ENCODE results near the gene LINGO4.

The LINGO4 gene

DNA sequence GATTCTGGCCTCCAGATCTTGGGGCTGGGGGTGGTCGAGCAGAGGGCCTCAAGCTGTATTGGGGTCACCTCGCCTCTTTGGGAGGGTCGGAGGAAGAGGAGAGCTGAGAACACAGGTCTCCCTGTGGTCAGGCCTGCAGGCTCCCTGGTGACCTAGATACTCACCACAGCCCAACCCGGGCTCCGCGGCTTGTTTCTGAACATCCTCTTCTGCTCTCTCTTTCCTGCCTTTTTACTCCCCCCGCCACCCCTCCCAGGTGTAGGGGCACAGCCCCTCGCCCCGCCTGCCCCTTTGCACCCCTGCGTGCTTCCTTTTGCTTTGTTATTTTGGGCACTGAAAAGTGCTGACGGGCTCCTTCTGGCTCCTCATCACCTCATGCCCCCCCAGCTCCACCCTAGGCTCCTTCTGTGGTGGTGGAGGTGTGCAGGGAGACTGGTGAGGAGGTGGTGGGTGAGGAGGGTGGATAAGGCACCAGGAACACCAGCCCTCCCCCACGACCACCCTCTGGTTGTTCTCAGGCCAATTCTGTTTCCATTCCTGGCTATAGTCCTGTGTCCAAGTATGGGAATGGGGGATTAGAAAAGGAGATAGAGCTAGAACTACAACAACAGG lies 10.6 kb upstream of the LINGO4 start:
- in situ Hi-C loops (cut with HindIII; ENCODE audit: low sequenced_read_pairs) = no loop called here

- in situ Hi-C loops (cut with HindIII; ENCODE audit: low sequenced_read_pairs) = no loop called here
Measured at GRCh38 chr1:151814971-151815545, 9.8 kb upstream of the LINGO4 start.

- in situ Hi-C loops (cut with HindIII; ENCODE audit: low sequenced_read_pairs) = no loop called here
Measured at GRCh38 chr1:151814426-151814825, 9.2 kb upstream of the LINGO4 start.

DNA sequence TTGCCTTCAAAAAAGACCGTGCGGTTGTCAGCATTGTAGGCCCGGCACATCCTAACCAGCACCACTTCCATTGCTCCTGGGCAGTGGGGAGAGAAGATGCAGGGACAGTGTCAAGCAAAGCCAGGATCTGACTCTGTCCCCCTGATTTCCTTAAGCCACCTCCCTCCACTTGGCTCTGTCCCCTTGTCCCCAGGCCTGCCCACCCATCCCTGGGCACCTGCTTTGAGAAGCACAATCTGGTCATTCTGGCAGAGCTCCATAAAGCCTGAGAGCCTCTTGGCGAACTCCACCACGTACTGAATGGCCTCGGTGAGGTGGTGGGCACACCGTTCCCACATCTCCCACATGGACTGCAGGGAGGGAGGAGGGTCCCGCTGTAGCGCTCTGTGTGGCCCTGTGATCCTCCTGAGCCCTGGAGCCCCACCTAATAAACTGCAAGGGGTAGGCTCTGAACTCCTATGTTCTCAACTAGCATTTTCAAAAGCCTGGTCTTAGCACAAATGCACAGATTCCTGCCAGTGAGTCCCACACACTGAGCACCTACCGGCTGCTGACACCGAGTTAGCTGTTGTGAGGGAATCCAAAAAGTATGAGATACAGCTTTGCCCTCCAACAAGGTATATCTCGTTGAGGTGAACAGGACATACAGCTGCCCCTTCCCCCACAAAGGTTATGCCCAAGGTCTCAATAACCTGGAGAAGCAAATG lies 8.2 kb upstream of the LINGO4 start:
- in situ Hi-C loops (cut with HindIII; ENCODE audit: low sequenced_read_pairs) = no loop called here

- in situ Hi-C loops (cut with HindIII; ENCODE audit: low sequenced_read_pairs) = no loop called here
Measured at GRCh38 chr1:151811181-151811580, 6.0 kb upstream of the LINGO4 start.

GRCh38 chr1:151809985-151810556 lies 4.9 kb upstream of the LINGO4 start:
- in situ Hi-C loops (cut with HindIII; ENCODE audit: low sequenced_read_pairs) = no loop called here

GRCh38 chr1:151809290-151809984 lies 4.2 kb upstream of the LINGO4 start:
- in situ Hi-C loops (cut with HindIII; ENCODE audit: low sequenced_read_pairs) = no loop called here

GRCh38 chr1:151807766-151808165 lies 2.5 kb upstream of the LINGO4 start:
- in situ Hi-C loops (cut with HindIII; ENCODE audit: low sequenced_read_pairs) = no loop called here

GRCh38 chr1:151807131-151807530 lies 1.9 kb upstream of the LINGO4 start:
- in situ Hi-C loops (cut with HindIII; ENCODE audit: low sequenced_read_pairs) = no loop called here

DNA sequence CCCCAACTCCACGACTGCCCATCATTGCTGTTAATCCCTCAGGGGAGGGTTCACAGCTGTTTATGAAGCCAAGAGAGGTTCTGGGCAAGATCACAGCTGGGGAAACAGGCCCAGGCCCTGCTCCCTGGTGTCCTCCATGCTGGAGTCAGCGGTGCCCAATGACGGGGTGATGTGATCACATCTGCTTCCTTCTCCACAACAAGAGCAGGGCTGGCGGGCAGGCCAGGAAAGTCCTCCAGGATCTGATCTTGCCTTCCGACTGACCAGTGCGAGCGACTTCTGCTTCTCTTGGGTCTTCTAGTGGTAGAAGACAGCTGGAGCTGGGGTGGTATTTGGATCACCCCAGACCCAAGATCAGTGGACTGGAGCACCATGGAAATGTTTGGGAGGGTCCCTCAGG lies 951 bp upstream of the LINGO4 start:
- in situ Hi-C loops (cut with HindIII; ENCODE audit: low sequenced_read_pairs) = no loop called here

- in situ Hi-C loops (cut with HindIII; ENCODE audit: low sequenced_read_pairs) = no loop called here
Measured at GRCh38 chr1:151803915-151804314, 1.3 kb downstream of the LINGO4 start.

GRCh38 chr1:151803164-151803563 lies 2.1 kb downstream of the LINGO4 start:
- in situ Hi-C loops (cut with HindIII; ENCODE audit: low sequenced_read_pairs) = no loop called here

GRCh38 chr1:151802372-151802771 lies 2.8 kb downstream of the LINGO4 start:
- in situ Hi-C loops (cut with HindIII; ENCODE audit: low sequenced_read_pairs) = no loop called here

DNA sequence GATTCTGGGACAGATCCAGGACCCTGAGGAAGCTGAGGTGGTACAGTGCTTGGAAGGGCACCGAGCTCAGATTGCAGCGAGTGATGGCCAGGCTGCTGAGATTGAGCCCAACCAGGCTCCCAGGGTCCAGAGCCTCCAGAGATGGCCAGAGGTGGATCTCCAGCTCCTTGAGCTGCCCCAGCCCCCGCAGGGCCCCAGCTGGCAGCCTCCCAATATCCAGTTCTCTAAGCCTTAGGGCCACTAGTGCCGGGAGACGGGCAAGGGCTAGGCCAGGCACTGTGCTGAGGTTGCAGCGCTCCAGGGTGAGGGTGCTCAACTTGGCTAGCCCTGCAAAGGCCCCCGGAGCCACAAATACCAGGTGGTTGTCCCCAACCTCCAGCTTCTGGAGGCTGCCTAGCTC lies 3.4 kb downstream of the LINGO4 start:
- in situ Hi-C loops (cut with HindIII; ENCODE audit: low sequenced_read_pairs) = no loop called here

DNA sequence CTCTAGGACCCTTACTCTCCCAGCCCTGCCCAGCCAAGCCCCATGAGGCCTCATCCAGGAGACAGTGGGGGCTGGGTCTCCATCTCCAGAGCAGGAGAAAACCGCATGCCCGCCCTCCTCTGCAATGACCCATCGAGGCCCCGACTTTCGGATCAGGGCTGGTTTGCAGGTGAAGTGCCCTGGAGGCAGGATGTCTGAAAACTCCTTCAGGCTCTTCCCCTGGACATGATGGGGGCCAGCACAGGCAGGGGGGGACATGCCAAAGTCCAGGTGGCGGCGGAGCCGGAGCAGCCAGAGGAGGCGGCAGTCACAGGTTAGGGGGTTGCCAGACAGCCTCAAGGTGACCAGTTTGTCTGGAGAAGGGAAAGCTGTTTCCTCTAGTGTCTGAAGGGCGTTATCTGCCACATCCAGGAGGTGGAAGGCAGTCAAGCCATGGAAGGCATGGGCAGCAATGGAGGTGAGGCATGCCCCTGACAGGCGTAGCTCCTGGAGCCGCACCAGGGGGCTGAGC lies 3.9 kb downstream of the LINGO4 start:
- in situ Hi-C loops (cut with HindIII; ENCODE audit: low sequenced_read_pairs) = no loop called here

GRCh38 chr1:151800830-151801229 lies 4.4 kb downstream of the LINGO4 start:
- in situ Hi-C loops (cut with HindIII; ENCODE audit: low sequenced_read_pairs) = no loop called here

- in situ Hi-C loops (cut with HindIII; ENCODE audit: low sequenced_read_pairs) = no loop called here
Measured at GRCh38 chr1:151799179-151800022, 5.8 kb downstream of the LINGO4 start.

GRCh38 chr1:151798571-151798970 lies 6.6 kb downstream of the LINGO4 start:
- in situ Hi-C loops (cut with HindIII; ENCODE audit: low sequenced_read_pairs) = no loop called here

- in situ Hi-C loops (cut with HindIII; ENCODE audit: low sequenced_read_pairs) = no loop called here
Measured at GRCh38 chr1:151790940-151791651, 14.1 kb downstream of the LINGO4 start.

Measured in DLD1 (cell line).